Fibroblast of skin of back (primary cell): ENCODE data around the gene NFU1.
"Not testable (repeated sequence)": the region's sequence is repeated elsewhere in the genome, so short reads cannot be mapped to it uniquely, and the experiment has no call there.

Experiments
- DNase-seq: peaks from one replicate; pipeline ENCODE4 v3.0.0-alpha.2; 2013

NFU1 gene

DNA sequence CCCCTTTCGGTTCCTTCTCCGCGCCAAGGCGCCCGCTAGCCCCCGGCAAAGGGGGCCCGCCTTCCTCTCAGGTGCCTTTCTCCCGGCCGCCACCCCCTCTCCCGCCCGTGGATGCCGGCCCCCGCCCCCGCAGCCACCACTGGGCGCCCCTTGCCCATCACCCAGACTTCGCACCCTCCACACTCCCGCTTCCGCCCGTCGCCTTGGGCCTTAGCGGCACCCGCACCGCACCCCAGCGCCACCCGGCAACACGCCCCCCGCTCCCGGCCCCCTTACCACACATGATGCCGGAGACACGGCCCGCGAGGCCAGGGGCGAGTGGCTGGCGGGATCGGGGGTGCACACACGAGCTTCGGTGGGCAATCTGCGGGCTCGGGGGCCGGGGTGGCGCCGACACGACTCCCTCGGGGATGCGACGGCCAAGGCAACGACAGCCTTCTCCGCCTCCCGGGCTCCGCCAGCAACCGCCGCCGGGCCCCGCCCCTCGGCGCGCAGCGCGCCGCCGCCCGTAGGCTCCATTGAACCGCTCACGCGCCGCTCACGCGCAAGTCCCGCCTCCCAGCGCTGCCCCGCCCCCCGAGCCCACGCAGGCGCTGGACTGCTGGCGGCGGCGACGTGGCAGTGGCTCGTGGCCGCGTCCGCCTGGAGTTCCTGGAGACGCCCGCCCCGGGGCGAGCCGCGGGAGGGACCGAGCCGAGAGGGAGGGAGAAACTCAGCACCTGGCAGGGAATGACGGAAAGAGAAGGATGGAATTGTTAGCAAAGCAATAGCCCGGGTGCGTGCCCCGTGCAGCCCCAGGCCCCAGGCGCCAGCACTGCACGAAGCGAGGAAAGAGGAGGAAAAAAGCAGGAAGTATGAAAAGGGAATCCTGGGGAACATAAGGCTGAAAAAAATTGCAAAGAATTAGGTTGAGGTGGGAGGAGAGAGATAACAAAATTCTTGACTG is 50.2 kb downstream of the NFU1 start, which contains the start of gene GFPT1:
GFPT1 (minus strand) TSS at position 439 of the 946 bp plus-strand sequence; CDS start at position 283, 156 bp downstream.
- DNase-seq, result peak; percentile 93

DNA sequence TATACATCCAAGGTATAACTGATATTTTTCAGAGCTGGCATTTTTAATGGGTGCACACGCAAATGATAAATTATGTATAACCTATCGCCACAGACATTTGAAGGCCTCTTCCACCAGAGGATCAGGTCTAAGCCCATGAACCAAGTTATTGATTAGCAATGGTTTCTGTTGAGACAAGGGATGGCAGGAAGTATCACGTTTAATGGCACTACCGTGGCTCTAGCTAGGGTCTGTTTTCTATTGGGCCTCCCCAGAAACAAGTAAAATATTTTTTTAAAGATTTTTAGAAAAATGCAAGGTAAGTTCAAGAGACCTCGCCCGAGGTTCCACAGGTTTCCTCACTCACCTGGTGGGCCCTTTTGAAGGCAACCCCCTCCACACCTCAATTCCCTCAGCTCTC is 50.9 kb downstream of the NFU1 start:
- no peak for DNase-seq

DNA sequence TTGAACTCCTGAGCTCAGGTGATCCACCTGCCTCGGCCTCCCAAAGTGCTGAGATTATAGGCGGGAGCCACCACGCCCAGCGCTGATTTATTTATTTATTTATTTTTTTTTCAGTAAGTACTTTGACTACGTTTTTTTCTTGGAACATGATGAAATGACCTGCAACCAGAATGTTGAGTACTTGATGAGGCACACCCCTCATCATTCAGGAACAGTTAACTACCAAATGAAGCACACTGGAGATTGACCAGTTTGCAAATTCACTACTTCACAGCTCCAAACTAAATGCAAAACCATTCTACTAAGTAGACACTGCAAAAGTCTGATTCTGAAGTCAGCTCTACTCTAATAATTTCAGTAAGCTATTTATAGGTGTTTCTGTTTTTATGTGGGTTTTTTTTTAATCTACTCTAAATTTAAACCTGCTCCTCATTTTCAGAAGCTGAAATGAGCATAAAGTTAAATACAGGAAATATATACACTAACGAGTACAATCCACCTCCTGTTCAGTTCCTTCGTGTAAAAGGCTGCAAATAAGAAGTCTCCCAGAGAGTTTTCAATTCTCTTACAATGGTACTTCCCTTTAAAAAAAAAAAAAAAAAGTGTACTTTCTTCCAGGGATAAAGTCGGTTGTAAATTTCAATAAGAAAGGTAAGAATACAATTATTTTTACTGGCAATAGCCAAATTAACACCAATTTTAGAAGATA is 51.6 kb downstream of the NFU1 start:
- DNase-seq, result peak; percentile 50

DNA sequence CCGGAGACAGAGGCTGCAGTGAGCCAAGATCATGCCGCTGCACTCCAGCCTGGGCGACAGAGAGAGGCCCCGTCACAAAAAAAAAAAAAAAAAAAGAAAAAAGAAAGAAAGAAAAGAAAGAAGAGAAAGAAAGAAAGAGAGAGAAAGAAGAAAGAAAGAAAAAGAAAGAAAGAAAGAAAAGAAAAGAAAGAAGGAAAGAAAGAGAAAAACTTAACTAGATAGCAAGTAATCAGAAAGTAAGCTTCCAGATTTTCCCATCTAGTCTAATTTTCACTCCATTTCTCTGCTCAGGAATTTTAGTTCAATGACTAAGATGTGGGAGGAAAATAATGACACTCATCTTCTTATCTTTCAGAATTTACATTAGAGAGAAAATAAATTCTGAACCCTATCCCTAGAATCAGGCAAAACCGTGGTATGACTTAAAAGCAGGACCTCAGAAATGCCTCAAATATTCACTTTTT is 52.6 kb downstream of the NFU1 start:
- DNase-seq, result peak; percentile 54

DNA sequence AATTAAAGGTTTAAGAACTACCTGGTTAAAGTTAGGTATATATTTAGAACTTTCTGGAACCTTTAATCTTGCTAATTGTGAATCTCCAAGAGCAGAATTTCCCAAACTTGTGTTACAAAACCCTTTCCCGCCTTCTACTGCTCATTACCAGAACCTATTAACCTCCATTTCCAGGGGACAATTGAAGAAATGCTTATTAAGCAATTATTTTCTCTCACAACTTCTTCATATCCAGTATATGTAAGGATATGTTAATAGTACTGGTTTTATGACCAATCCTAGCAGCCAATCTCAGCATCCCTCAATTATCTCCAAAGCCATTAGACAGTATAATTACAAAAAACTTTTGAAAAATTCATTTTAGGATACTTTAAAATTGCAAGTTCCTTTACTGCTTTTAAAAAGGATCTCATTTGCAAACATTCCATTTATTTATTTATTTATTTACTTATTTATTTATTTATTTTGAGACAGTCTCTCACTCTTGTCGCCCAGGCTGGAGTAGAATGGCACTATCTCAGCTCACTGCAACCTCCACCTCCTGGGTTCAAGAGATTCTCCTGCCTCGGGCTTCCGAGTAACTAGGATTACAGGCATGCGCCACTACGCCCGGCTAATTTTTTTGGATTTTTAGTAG is 53.9 kb downstream of the NFU1 start:
- no peak for DNase-seq

DNA sequence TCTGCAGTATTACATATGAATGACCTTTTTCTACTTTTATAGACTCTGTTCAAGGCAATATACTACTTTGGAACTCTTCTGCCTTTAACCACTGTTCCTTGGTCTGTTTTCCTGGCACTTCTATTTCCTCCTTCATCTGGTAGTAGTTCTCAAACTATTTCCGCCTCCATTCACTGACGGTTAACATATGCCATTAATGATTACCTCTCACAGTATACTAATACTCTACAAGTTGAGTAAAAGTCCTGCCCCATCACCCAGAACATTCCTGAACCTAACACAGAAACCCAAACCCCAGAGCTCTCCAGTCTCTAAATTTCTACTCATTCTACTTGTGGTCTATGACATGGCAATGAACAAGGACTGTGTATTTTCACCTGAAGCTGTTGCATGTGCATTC is 54.7 kb downstream of the NFU1 start:
- no peak for DNase-seq

DNA sequence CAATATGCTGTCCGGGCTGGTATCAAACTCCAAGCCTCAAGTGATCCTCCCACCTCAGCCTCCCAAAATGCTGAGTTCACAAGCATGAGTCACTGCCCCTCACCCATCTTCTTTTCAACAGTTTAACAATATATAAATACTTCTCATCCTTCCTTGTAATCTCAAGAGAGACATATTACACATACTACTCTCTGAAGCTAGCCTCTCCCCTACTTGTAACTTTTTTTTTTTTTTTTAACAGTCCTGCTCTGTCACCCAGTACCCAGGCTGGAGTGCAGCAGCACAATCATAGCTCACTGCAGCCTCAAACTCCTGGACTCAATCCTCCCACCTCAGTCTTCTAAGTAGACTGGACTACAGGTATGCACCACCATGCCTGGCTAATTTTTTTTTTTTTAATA is 55.9 kb downstream of the NFU1 start:
- peak; percentile 84 for DNase-seq

DNA sequence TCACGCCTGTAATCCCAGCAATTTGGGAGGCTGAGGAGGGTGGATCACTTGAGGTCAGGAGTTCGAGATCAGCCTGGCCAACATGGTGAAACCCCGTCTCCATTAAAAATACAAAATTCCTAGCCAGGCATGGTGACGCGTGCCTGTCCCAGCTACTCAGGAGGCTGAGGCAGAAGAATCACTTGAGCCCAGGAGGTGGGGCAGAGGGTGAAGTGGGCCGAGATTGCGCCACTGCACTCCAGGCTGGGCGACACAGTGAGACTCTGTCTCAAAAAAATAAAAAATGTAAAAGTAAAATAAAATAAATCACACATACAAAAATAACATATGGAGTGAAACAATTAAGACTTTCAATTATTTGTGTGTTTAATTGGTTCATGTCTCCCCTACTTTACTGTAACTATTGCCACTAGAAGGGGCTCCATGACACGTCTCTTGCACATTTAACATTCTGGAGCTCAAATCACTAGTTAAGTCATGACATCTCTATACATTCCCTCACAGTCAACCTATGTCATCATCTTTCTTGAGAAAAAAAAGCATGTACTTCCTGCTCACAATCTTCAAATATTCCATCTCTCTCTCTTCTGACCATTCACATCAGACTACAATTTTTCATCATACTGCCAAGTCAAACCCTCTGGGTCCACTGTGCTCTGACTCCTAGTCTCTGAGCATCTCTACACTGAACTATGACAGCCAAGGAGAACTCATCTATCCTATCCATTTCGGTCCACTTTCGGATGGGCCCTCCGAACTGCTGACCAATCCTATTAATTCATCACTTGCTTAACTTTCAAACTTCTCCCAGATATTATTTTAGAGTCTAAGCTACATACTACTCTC is 56.9 kb downstream of the NFU1 start:
- DNase-seq, result peak; percentile 50

DNA sequence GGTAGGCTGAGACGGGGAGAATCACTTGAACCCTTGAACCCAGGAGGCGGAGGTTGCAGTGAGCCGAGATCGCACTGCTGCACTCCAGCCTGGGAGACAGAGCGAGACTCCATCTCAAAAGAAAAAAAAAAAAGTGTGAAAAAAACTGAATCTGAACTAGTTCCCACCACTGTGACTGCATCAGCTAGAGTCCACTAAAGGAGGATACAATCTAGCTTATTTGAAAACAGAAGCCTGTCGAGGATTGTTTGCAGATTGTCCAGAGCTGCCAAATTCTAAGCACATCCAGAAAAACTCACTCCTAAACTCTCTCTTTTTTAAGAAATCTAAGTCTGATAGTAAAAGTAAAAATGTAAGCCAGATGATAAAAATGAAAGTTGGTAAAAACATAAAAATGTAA is 60.8 kb downstream of the NFU1 start:
- DNase-seq, result no peak

DNA sequence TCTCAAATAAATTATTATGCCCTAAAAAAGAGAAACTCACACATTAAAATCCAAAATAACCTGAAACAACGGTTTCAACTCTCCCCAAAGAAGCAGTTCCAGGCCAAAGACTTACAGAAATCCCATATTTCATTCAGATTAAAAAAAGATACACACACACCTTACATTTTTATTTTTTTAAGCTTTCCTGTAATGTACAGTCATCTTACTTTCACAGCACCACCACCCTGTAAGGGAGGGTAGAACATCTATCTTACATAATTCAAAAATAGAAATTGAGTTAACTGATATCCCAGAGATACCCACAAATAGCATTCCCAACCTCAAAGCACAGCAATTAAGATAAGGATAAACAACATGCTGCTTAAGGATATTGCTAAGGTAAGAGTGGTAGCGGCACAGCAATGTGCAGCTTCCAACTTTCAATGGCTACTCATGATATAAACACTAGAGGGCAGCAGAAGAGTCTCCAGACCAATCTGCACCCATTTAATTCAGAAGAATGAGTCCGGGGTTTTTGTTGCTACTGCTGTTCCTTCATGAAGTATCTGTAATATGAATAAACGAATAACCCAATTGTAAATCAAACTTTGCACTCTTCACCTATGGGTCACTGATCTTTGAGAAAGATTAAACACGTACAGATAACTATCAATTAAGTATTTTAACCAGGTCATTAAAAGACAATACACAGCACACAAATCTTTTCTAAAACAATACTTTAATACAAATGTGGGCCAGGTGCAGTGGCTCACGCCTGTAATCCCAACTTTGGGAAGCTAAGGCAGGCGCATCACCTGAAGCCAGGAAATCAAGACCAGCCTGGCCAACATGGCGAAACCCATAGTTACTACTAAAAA is 61.5 kb downstream of the NFU1 start:
- peak; percentile 51 for DNase-seq

DNA sequence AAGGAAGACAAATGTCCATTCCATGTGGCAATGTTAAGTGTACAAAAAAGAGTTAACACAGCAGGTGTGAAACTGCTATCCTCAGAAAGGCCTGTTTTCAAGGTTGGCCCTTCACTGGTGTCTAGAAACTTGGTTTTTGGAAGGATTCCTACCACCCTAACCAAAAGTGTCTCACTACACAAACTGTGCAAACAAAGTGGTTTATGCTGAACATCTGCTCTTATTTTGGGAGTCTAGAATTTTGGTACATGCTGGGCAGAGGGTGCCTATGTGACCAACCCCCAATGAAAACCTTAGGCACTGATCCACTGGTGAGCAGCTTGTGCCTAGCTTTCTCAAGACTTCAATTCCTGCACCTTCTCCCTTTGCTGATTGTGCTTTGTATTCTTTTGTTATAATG is 64.5 kb downstream of the NFU1 start:
- no peak for DNase-seq

DNA sequence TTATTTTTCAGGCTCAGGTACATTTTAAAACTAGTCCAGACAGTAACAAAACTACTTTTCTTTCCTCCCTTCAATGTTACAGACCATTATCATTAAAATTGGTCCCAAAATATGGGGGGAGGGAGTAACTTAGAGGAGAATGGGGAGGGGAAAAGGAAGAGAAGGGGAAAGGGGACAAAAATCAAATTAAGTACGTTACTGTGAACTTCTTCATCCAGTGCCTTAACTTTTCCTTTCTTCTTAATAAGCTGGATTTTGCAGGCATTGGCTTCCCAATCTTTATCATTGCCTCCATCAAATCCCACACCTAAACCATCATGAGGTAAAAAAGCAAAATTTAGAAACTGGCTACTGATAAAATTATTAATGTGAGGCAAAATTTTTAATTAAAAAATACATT is 67.4 kb downstream of the NFU1 start:
- DNase-seq, result no peak

DNA sequence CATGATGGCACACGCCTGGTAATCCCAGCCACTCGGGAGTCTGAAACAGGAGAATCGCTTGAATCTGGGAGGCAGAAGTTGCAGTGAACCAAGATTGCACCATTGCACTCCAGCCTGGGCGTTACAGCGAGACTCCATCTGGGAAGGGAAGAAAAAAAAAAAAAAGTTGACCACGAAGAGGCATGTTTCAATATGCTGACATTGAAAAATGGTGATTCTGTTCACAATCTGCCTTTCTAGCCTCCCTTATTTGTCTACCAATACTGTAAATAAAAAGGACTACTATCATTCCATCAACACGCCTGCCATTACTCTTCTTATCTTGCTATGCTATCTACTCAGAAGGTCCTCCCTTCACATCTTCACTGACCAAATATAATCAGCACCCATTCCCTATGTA is 68.6 kb downstream of the NFU1 start:
- DNase-seq, result no peak

DNA sequence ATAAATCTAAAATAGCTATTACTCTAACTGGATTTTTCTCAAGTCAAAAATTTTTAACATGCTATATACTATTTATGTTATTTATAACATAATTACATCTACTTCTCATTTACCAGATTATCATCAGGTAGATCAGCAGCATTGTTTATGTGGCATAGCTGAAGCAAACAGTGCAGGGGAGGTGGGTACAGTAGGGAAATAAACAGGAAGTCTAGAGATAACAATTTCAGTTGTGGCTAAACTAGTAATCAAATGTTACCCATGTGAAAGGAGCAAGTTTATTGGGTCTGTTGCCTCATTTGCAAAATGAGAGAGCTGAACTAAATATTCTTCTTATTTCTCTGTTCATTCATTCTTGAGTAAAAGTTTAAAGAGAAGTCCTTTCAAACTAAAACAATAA is 77.9 kb downstream of the NFU1 start:
- no peak for DNase-seq

DNA sequence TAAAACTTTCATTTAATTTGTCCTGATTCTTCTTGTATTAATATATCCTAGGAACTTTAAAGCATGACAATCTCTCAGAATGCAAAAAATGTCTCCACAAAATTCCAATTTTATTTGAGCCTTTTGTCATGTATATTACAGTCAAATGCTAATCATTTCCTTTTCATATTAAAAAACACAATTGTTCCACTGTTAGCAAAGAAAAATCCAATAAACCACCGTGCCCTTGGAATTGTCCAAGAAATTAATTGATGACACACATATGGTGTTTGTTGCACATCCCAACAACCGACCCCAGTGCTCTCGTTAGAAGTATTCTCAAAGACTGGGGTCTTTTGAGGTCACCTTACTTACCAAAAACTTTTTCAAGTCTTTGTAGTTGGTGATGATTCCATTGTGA is 78.3 kb downstream of the NFU1 start:
- DNase-seq, result no peak

DNA sequence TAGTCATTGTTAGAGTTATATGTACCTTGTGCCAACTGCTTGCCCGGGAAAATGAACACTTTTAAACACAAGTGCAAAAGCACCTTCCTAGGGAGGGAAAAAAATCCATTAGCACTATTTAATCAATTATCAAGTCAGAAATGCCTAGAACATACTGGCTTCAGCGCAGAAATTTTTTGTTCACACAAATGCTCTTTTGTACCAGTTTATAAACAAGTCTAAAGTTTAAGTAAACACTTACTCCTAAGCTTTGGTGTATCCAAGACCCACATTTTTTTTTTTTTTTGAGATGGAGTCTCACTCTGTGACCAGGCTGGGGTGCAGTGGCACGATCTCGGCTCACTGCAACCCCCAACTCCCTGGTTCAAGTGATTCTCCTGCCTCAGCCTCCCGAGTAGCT is 80.8 kb downstream of the NFU1 start:
- DNase-seq, result no peak

DNA sequence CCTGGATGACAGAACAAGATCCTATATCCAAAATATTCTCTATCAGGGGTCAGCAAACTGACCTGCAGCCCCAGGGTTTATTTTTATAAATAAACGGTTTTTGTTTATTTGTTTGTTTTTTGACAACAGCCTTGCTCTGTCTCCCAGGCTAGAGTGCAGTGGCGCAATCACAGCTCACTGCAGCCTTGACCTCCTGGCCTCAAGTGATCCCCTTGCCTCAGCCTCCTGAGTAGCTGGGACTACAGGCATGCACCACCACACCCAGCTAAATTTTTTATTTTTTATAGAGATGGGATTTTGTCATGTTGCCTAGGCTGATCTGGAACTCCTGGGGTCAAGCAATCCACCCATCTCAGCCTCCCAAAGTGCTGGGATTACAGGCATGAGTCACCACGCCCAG is 82.3 kb downstream of the NFU1 start:
- DNase-seq, result not testable (repeated sequence)

DNA sequence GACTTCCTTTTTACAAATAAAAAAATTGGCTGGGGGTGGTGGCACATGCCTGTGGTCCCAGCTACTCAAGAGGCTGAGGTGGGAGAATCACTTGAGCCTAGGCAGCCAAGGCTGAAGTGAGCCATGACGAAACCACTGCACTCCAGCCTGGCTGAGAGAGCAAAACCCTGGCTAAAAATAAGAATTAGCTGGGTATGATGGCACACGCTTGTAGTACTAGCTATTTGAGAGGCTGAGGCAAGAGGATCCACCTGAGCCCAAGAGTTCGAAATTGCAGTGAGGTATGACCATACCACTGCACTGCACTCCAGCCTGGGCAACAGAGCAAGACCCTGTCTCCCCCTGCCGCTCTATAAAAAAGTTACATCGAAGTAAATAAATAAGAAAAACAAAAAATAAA is 83.9 kb downstream of the NFU1 start:
- no peak for DNase-seq

DNA sequence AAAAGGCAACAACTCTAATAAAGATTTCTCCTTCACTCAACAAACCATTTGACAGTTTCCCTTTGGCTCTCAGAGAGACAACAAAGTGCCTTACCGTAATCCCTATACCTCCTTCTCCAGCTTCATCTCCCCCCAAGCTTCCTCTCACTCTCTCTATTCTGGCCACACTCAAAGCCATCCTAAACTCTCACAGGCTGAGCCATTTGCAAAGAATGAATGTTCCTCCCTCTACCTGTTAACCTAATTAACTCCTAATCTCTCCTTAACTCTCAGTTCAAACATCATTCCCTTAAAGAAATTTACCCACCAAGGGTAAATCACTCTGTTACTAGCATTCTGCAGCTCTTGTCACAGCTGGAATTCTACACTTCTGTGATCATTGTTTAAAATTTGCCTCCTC is 88.5 kb downstream of the NFU1 start:
- DNase-seq, result no peak
